Activated CD8-positive, alpha-beta memory T cell treated with anti-CD3 and anti-CD28 coated beads for 1 hour (primary cell): ENCODE results near the gene TMEM132C.

Experiments used
- DNase-seq, 2 donors: peaks; one replicate each; pipeline ENCODE4 v3.0.0-alpha.2; 2020; ENCODE audit warnings: low read depth in 1 of 2; ENCODE audit errors: extremely low read depth in 1 of 2

The TMEM132C gene

GRCh38 chr12:128644664-128645296 is 377.8 kb downstream of the TMEM132C start:
- DNase-seq: no peak

DNA sequence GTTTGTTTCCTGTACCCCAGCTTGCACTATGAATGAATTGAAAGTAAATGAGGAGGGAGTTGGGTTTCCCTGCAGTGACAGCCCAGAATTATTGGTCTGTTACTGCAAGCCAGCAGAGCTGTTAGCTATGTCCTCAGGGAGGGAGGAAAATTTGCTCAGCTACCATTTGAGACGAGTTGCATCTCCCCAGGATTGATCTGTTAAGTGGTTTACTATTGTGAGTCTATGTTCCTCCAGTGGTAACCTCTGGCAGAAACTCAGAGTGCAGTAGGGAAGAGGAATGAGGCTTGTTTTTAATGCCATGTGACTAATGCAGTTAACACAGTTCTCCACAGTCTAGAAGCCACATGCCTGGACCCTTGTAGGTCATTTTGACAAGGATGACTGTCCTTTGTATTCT is 382.9 kb downstream of the TMEM132C start:
- no peak for DNase-seq

GRCh38 chr12:128652136-128652751 is 385.3 kb downstream of the TMEM132C start:
- DNase-seq: no peak

DNA sequence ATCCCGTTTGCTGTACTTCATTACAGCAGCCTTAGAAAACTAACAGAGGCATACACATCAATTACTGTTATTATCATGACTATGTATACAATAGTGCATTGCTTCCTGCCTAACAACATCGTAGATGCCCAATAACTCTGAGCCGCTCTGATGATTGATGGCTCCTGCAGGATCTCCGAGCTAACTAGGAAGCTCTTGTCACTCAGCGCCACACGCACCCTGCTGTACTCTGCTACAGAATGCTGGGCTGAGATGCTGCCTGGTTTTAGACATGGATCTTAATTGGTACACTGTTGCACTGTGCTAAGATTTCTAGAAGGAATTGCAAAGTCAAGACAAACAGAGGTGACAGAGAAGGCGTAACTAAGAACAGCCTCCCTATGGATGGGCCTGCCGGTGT is 387.5 kb downstream of the TMEM132C start:
- no peak for DNase-seq

DNA sequence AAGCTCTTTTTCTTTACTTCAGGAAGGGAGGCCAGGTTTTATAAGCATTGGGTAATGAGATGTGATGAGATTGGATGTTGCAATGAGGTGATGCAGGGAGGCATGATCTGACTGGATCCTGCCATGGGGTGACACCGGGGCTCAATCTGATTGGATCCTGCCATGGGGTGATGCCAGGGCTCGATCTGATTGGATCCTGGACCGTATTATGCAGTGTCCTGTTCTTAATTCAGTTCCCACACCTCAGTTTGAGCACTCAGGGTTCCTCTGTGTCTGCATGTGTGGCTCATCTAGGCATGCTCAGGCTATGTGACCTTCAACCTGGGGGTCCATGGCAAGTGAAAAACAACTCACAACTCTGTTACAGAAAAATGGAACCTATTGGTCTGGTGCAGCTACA is 390.4 kb downstream of the TMEM132C start:
- no peak for DNase-seq

GRCh38 chr12:128660532-128661225 is 393.7 kb downstream of the TMEM132C start:
- no peak for DNase-seq

DNA sequence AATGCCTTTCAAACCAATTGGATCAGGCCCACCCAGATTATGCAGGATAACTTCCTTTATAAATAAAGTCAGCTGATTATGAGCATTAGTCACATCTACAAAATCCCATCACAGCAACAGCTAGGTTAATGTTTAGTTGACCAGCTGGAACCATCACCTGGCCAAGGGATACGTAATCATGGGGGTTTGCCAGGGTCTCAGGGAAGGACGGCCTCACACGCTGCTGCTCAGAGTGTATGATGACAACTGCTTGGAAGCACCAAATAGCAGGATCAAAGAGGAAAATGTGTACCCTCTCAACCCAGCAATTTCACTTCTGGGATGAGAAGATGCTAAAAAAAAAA is 394.2 kb downstream of the TMEM132C start:
- no peak for DNase-seq

DNA sequence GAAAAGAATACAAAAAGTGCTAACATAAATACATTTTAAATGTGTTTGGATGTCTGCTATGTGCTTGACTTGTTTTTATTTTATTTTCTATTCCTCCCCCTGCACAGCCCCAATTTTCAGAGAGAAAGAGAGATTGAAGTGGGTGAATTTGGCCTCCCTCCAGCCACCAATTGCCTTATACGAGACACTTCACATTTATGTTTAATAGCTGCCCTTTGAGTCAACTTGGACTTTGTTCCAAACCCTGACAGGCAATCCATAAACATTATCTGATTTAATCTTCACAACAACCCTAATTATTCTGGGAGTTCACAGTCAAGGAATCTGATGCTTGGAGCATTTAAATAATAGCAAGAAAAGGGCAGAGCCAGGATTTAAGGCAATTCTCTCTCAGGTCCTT is 395.1 kb downstream of the TMEM132C start:
- no peak for DNase-seq

DNA sequence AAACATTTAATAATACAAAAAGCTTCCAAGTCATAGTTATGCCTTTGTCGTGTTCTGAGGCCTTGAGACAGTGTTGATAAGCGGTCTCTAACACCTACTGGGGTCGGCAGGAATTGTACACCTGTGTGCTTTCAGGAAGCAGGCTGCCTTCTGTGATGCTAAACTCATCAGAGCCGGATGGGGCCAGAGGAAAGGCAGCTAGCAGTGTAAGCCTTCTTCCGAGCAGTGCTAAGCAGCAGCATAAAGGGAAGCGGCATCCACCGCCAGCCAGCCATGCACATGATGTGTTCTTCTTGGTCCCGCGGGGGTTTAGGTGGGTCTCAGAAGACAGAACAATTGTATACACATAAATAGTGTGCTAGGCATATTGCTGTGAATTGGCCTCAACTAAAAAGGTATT is 397.5 kb downstream of the TMEM132C start:
- no peak for DNase-seq

GRCh38 chr12:128667193-128667592 is 400.2 kb downstream of the TMEM132C start:
- no peak for DNase-seq

- DNase-seq: no peak
Observed at GRCh38 chr12:128671528-128672042, 404.6 kb downstream of the TMEM132C start.

DNA sequence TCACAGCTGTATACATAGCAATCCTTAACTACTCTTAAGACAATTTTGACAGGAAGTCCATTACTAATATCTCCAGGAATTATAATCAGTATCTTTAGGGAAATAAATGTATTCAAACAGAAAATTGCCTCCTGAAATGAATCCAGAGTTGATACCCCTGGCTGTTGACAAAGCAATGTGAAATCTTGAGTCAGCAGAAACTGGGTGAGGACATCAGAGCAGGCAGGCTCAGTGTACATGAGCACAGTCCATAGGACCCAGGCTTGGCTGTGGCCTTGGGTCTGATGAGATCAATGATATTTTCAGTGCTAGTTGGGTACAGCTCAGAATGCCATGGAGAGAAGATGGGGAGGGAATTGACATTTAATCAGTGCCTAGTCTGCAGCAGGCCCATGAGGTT is 405.5 kb downstream of the TMEM132C start:
- no peak for DNase-seq

DNA sequence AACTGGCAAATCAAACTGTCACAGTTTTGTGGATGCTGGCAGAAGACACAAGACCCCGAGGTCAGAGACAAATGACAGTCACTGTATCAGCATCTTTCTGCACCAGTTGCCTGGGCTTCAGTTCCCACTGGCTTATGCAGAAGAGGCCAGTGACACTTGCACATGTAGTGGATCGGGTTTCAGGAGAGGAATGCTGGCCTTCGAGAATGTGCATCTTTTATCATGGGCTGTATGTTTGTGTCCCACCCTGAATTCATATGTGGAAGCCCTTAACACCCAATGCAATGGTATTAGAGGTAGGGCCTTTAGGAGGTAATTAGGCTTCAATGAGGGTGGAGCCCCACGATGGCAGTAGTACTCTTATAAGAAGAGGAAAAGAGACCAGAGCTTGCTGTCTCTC is 405.9 kb downstream of the TMEM132C start:
- no peak for DNase-seq

DNA sequence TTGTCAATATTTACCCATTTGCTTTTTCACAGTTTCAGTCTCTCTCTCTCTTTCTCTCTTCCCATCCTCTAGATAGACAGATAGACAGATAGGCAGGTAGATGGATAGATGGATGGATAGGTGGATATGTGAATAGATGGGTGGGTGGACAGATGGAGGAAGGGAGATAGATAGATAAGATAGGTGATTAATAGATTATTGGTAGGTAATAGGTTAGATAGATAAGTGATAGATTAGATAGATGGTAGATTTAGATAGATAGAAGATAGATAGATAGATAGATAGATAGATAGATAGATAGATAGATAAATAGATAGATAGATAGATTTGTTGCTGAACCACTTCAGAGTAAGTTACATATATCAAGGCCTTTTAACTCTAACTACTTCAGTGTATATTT is 408.6 kb downstream of the TMEM132C start:
- DNase-seq: no peak

DNA sequence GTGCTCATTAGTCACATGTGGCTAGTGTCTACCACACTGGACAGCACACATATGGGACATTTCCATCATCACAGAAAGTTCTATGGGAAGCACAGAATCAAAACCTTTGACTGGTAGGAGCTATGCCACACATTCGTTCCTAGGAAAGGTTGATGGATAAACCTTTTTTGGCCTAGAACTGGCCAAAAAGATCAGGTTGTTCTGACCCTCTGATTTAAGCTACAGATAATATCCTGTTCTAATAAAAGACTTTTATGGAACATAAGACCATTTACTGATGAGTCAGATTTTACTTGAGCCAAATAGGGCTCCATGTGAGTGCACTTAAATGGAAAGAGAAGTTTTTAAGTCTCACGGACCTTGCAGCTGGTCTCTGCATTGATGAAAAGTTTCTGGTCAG is 413.6 kb downstream of the TMEM132C start:
- no peak for DNase-seq

DNA sequence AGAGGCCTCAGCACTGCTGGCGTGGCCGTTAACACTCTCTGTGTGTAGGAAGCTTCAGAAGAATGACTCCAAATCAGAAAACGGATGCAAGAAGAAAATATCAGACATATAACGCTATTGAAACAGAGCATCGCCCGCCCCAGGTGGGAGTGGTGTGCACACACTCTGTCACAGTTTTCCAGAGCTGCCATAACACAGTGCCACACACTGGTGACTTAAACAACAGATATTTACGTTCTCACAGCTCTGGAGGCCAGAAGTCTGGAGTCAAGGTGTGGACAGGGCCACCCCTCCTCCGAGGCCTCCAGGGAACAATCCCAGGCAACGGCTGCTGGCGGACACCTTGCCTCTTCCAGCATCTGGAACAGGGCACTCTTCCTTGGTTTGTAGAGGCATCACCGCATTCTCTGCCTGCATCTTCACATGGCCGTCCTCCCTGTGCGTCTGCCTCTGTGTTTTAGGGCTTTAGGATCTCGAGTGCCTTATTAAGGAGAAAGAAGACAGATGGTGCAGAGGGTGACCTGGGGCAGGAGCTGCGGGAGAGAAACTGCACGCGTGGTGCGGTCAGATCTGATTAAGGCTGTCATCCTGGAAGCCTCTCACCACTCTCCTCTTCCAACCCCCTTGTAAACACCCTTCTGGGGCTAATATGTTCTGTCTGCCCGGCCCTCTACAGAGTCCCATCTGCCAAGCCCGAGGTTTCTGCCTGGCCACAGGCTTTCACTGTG is 415.7 kb downstream of the TMEM132C start:
- DNase-seq: no peak

DNA sequence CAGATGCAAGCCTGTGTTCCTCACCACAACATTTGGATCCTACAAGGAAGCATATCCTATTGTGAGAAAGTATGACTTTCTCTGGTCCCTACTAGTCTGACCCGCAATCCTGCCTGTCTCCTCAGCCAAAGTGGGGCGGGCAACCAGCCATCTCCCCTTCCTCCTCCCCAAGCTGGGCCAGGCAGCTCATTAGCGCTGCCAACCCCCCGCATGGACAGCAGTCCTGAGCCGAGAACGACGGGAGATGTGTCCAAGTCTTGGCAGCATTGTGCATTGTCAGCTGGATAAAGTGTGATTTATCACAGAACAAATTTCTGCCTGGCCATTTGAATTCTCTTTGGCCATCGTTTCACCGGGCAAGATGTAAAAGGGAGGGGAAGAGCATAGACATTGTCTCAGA is 417.4 kb downstream of the TMEM132C start:
- DNase-seq: no peak

GRCh38 chr12:128685903-128686475 is 419.0 kb downstream of the TMEM132C start:
- no peak for DNase-seq

DNA sequence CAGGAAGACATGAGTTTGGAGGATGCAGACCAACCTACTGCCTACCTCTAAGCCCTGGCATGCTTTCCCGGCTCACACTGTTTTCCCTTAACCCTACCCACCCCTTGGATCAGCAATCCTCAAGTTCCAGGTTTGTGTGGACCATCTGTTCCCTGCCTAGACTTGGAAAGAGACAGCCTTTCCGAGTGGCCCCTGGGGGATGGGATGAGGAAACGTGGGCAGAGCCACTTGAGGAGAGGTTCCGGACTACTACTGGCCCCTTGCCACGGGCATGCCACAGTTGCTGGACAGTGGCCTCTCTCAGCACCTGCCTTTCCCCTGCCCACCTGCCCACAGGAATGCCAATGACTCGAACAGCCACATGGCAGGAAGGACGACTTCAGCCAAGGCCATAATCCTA is 420.9 kb downstream of the TMEM132C start:
- DNase-seq: no peak

GRCh38 chr12:128690641-128691040 is 423.7 kb downstream of the TMEM132C start:
- no peak for DNase-seq

DNA sequence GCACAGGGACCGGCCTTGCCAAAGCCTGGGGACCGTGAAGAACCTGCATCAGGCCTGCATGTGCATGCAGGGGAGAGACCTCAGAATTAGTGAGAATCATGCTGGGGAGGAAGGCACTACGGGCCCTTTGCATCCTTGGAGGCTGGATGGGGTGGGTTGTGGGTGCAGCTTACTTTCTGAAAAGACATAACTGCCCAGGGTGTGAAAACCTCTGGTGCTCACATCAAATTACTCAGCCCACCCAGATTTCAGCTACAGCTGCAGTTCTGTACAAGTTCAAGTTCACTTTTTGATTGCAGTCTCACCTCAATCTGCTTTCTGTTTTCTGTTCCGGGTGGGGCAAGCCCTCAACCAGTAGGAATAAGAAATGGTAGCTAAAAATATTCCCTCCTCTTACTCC is 426.1 kb downstream of the TMEM132C start:
- DNase-seq: no peak
